ENCODE data around the gene KLHL35. TPM values are rescaled to one million over a fixed set of nuclear protein-coding genes. Genes with fewer than 3 reads are reported as not detected.

The KLHL35 gene
- total and polyA plus RNA-seq, 2 donors from 2014 or later: 0.26 to 1.8 TPM

DNA sequence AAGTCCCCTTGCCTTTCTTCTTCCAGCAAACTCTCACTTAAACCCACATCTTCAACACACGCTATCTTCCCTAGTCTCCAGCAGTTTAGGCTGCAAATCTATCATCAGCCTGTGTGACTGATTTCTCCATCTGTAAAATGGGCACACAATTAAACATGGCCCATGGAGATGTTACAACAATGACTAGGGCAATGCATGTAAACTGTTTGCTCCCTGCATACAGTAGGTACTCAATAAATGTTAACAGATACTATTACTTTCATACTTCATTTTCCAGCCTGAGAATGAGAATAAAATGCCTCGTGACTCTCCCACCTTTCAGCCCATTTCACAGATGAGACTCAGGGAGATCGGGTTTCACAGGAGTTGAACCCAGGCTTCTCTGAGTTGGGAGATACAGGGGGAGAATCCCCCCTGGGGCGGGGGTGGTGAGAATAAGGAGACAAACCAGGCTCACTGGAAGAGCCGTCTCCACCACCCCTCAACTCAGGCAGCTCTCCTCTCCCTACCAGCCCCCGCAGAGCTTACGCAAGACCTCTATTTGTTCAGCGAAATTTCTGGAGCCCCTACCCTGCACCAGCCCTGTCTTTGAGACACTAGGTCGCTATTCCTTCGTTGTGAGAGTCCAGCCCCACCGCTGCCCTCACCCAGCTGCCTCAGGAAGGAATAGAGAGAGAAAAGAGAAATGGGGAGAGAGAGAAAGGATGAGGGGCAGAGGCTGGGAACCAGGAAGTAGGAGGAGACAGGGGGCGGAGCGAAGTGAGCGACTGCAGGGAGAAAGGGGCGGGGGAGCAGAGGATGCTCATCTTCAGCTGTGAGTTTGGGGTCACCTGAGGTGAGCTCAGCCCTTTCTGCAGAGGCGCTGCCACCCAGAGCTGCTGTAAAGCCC is 42.1 kb upstream of the KLHL35 start:
- FAIRE-seq (no peak), DNase-seq (peak; percentile 66 to 90 (median 79))
- H3K36me3 ChIP-seq (ENCODE audit: control insufficient read depth in 2 of 3, insufficient read depth in 3 of 3, low read length in 3 of 3): no peaks in the 10 kb centered on the region
- no peak overlapping the region for H3K9ac ChIP-seq (ENCODE audit: low read length in 3 of 3)
- H3K4me3 ChIP-seq (ENCODE audit: low read length in 3 of 3): no peak overlapping the region
- no peaks in the 10 kb centered on the region for H3K27me3 ChIP-seq (ENCODE audit: control insufficient read depth, insufficient read depth, low read length)
- intact Hi-C loops (cut with DNase I): no loop called here
- TF ChIP-seq, protein P1, sequence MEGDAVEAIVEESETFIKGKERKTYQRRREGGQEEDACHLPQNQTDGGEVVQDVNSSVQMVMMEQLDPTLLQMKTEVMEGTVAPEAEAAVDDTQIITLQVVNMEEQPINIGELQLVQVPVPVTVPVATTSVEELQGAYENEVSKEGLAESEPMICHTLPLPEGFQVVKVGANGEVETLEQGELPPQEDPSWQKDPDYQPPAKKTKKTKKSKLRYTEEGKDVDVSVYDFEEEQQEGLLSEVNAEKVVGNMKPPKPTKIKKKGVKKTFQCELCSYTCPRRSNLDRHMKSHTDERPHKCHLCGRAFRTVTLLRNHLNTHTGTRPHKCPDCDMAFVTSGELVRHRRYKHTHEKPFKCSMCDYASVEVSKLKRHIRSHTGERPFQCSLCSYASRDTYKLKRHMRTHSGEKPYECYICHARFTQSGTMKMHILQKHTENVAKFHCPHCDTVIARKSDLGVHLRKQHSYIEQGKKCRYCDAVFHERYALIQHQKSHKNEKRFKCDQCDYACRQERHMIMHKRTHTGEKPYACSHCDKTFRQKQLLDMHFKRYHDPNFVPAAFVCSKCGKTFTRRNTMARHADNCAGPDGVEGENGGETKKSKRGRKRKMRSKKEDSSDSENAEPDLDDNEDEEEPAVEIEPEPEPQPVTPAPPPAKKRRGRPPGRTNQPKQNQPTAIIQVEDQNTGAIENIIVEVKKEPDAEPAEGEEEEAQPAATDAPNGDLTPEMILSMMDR (IDR thresholded peaks at IDR 0.05; ENCODE audit: borderline replicate concordance, extremely low read depth, insufficient read depth): no peak
- H3K9me3 ChIP-seq (ENCODE audit: control insufficient read depth in 2 of 3, insufficient read depth in 1 of 3, low read length in 3 of 3): no peaks in the 10 kb centered on the region
- peak overlapping the region; percentile 43 to 44 for H3K27ac ChIP-seq (ENCODE audit: low read depth in 2 of 2, low read length in 2 of 2)
- peaks cover 0 to 15% (median 0%) of the 10 kb centered on the region in 3 donors for H3K4me1 ChIP-seq (ENCODE audit: control insufficient read depth in 2 of 3, insufficient read depth in 2 of 3, low read depth in 1 of 3, low read length in 3 of 3)

DNA sequence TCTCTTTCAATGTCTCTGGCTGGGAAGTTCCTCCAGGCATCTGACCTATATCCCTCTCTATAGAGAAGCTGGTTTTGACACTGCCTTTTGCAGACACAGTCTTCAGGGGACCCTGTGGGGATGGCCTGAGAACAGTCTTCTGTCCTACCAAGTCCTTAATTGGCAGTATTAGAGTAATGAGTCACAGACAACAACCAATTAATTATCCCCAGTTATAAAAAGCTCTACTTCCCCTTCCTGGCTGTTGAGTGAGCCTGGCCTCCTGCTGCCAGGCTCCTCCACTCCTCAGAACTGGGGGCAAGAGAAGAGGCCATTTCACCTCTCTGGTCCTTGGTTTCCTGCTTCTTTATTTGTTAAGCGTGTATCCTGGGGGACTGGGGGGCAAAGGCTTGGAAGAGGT is 41.2 kb upstream of the KLHL35 start:
- Histone ChIP-seq H3K4me1 (ENCODE audit: control insufficient read depth in 2 of 3, insufficient read depth in 2 of 3, low read depth in 1 of 3, low read length in 3 of 3) (peaks cover 0 to 17% (median 0%) of the 10 kb centered on the region in 3 donors), H3K27me3 (ENCODE audit: control insufficient read depth, insufficient read depth, low read length) (no peaks in the 10 kb centered on the region), H3K36me3 (ENCODE audit: control insufficient read depth in 2 of 3, insufficient read depth in 3 of 3, low read length in 3 of 3) (no peaks in the 10 kb centered on the region), H3K9me3 (ENCODE audit: control insufficient read depth in 2 of 3, insufficient read depth in 1 of 3, low read length in 3 of 3) (no peaks in the 10 kb centered on the region), H3K4me3 (ENCODE audit: low read length in 3 of 3) (no peak overlapping the region), H3K9ac (ENCODE audit: low read length in 3 of 3) (no peak overlapping the region), H3K27ac (ENCODE audit: low read depth in 2 of 2, low read length in 2 of 2) (peak overlapping the region in 1 of 2 donors; percentile 42)
- FAIRE-seq: no peak
- peak in 2 of 5 donors; percentile 32 to 36 for DNase-seq
- TF ChIP-seq, protein P1 (IDR thresholded peaks at IDR 0.05; ENCODE audit: borderline replicate concordance, extremely low read depth, insufficient read depth): no peak
- intact Hi-C loops (cut with DNase I): no loop called here

DNA sequence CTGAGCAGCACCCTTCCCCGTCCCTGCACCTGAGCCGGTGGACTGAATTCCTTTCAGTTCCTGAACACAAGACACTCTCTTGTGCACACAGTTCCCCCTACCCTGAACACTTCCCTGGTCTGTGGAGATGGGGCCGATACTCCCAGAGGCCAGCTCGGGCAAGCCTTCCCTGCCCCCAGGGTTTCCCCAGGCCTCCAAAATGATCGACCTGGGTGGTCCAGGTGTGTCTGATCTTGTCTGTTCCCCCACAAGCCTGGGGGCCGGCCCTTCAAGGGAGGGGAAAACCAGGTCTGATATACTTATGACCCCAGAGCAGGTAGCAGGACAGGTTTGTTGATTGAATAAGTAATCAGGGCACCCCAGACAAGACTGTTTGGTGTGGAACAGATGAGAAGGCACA is 40.7 kb upstream of the KLHL35 start:
- DNase-seq (peak in 1 of 5 donors; percentile 48), FAIRE-seq (no peak)
- Histone ChIP-seq H3K4me1 (ENCODE audit: control insufficient read depth in 2 of 3, insufficient read depth in 2 of 3, low read depth in 1 of 3, low read length in 3 of 3) (peaks cover 0 to 23% (median 4%) of the 10 kb centered on the region in 3 donors), H3K27ac (ENCODE audit: low read depth in 2 of 2, low read length in 2 of 2) (no peak overlapping the region), H3K36me3 (ENCODE audit: control insufficient read depth in 2 of 3, insufficient read depth in 3 of 3, low read length in 3 of 3) (no peaks in the 10 kb centered on the region), H3K4me3 (ENCODE audit: low read length in 3 of 3) (no peak overlapping the region), H3K9ac (ENCODE audit: low read length in 3 of 3) (no peak overlapping the region), H3K27me3 (ENCODE audit: control insufficient read depth, insufficient read depth, low read length) (no peaks in the 10 kb centered on the region), H3K9me3 (ENCODE audit: control insufficient read depth in 2 of 3, insufficient read depth in 1 of 3, low read length in 3 of 3) (no peaks in the 10 kb centered on the region)
- TF ChIP-seq, protein P1 (IDR thresholded peaks at IDR 0.05; ENCODE audit: borderline replicate concordance, extremely low read depth, insufficient read depth): no peak
- intact Hi-C loops (cut with DNase I): no loop called here
